ENCODE data around the gene RNF38.

Gene RNF38

GRCh38 chr9:36290996-36291395 lies 109.1 kb downstream of the RNF38 start:
- no peak for DNase-seq

DNA sequence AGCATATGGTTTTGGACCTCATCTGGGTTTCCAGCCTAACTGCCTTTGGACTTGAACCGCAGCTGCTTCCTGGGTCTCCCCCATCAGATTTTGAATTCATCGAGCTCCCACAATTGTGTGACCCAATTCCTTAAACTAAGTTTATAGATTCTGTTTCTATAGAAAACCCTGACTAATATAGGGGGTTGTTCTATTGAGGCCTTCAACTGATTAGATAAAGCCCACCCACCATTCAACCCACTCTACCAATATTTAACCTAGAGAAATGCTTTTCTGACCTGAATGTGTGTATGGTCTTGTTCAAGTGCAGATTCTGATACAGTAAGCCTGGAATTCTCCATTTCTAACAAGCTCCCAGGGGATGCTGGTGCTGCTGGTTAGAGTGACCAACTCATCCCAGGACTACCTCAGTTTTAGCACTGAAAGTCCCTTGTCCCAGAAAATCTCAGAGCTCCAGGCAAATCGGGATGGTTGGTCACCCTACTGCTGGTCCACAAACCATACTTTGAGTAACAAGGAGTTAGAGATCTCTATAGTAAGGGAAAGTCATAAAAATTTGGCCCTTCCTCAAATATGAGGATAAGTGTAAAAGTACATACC lies 110.1 kb downstream of the RNF38 start:
- no peak for DNase-seq

GRCh38 chr9:36288070-36288469 lies 112.0 kb downstream of the RNF38 start:
- DNase-seq, result no peak
